ENCODE data around the gene FBXO2.

Gene FBXO2

GRCh38 chr1:11659748-11660147, 5.5 kb upstream of the FBXO2 start:
- no peak for DNase-seq
- intact Hi-C loops (cut with DNase I) = loop anchor here (10.0 kb wide), 1 partner anchor 145 kb away; the partner anchor contains the start of genes CLCN6 and MTHFR

GRCh38 chr1:11658542-11658941, 4.3 kb upstream of the FBXO2 start:
- no peak for DNase-seq
- intact Hi-C loops (cut with DNase I) = loop anchor here (10.0 kb wide), 1 partner anchor 146 kb away; the partner anchor contains the start of genes CLCN6 and MTHFR

GRCh38 chr1:11657654-11658053, 3.4 kb upstream of the FBXO2 start:
- DNase-seq = no peak
- intact Hi-C loops (cut with DNase I) = loop anchor here (10.0 kb wide), 1 partner anchor 147 kb away; the partner anchor contains the start of genes CLCN6 and MTHFR

- intact Hi-C loops (cut with DNase I) = loop anchor here (5.0 to 10.0 kb wide), 2 partner anchors 62 to 150 kb away; partner anchors contain the start of genes CLCN6 and MTHFR
- no peak for DNase-seq
These were observed 945 bp upstream of the FBXO2 start for GRCh38 chr1:11654939-11655808.

- DNase-seq = no peak
- intact Hi-C loops (cut with DNase I) = loop anchor here (5.0 to 10.0 kb wide), 2 partner anchors 64 to 151 kb away; partner anchors contain the start of genes CLCN6 and MTHFR
These were observed 430 bp downstream of the FBXO2 start for GRCh38 chr1:11653861-11654136.

GRCh38 chr1:11653101-11653860, 948 bp downstream of the FBXO2 start:
- peak in 2 of 42 donors; percentile 25 to 52 for DNase-seq
- intact Hi-C loops (cut with DNase I) = loop anchor here (5.0 to 10.0 kb wide), 2 partner anchors 64 to 152 kb away; partner anchors contain the start of genes CLCN6 and MTHFR

GRCh38 chr1:11652203-11652780, 1.9 kb downstream of the FBXO2 start:
- no peak for DNase-seq
- intact Hi-C loops (cut with DNase I) = loop anchor here (5.0 to 10.0 kb wide), 2 partner anchors 65 to 153 kb away; partner anchors contain the start of genes CLCN6 and MTHFR

- no peak for DNase-seq
- intact Hi-C loops (cut with DNase I) = loop anchor here (5.0 to 10.0 kb wide), 2 partner anchors 66 to 154 kb away; partner anchors contain the start of genes CLCN6 and MTHFR
These were observed 3.2 kb downstream of the FBXO2 start for GRCh38 chr1:11651017-11651416.

- intact Hi-C loops (cut with DNase I) = loop anchor here (5.0 to 10.0 kb wide), 2 partner anchors 67 to 154 kb away; partner anchors contain the start of genes CLCN6 and MTHFR
- peak; percentile 58 to 90 (median 78) for DNase-seq
These were observed 3.8 kb downstream of the FBXO2 start for GRCh38 chr1:11650331-11650991.

GRCh38 chr1:11649624-11650330, 4.5 kb downstream of the FBXO2 start:
- intact Hi-C loops (cut with DNase I) = loop anchor here (5.0 to 10.0 kb wide), 3 partner anchors 68 to 175 kb away; partner anchors contain the start of genes CLCN6, DISP3 and MTHFR
- DNase-seq = peak in 26 of 42 donors; percentile 32 to 80 (median 54)

- no peak for DNase-seq
- intact Hi-C loops (cut with DNase I) = loop anchor here (10.0 kb wide), 1 partner anchor 174 kb away; the partner anchor contains the start of gene DISP3
These were observed 5.0 kb downstream of the FBXO2 start for GRCh38 chr1:11649237-11649623.

GRCh38 chr1:11648732-11649158, 5.5 kb downstream of the FBXO2 start:
- intact Hi-C loops (cut with DNase I) = loop anchor here (10.0 kb wide), 1 partner anchor 174 kb away; the partner anchor contains the start of gene DISP3
- peak in 4 of 42 donors; percentile 42 to 61 (median 48) for DNase-seq

- peak; percentile 87 to 98 (median 94) for DNase-seq
These were observed 6.2 kb downstream of the FBXO2 start for GRCh38 chr1:11648039-11648438.

GRCh38 chr1:11647333-11647732, 6.9 kb downstream of the FBXO2 start:
- DNase-seq = no peak
- intact Hi-C loops (cut with DNase I) = loop anchor here (10.0 kb wide), 1 partner anchor 173 kb away; the partner anchor contains the start of gene DISP3

More at GRCh38 chr1:11648039-11648438, 6.2 kb downstream of the FBXO2 start:
- intact Hi-C loops (cut with DNase I) = loop anchor here (10.0 kb wide), 1 partner anchor 173 kb away; the partner anchor contains the start of gene DISP3

- no peak for DNase-seq
- intact Hi-C loops (cut with DNase I) = loop anchor here (10.0 kb wide), 1 partner anchor 172 kb away; the partner anchor contains the start of gene DISP3
These were observed 7.9 kb downstream of the FBXO2 start for GRCh38 chr1:11646317-11646716.

GRCh38 chr1:11645670-11646265, 8.5 kb downstream of the FBXO2 start:
- intact Hi-C loops (cut with DNase I) = loop anchor here (10.0 kb wide), 1 partner anchor 171 kb away; the partner anchor contains the start of gene DISP3
- peak; percentile 78 to 97 (median 92) for DNase-seq

- intact Hi-C loops (cut with DNase I) = loop anchor here (10.0 kb wide), 1 partner anchor 170 kb away; the partner anchor contains the start of gene DISP3
- DNase-seq = no peak
These were observed 9.0 kb downstream of the FBXO2 start for GRCh38 chr1:11645270-11645669.

Measured in head of caudate nucleus (tissue), 42 donors.